ENCODE measurements around the gene CALD1.

Gene CALD1

GRCh38 chr7:134829380-134829986 is 50.0 kb downstream of the CALD1 start:
- no peak for DNase-seq

GRCh38 chr7:134831862-134832261 is 52.4 kb downstream of the CALD1 start:
- DNase-seq, result no peak

GRCh38 chr7:134832367-134832766 is 52.9 kb downstream of the CALD1 start:
- DNase-seq, result no peak

GRCh38 chr7:134834689-134835462 is 55.4 kb downstream of the CALD1 start:
- no peak for DNase-seq

GRCh38 chr7:134835463-134835823 is 56.0 kb downstream of the CALD1 start:
- no peak for DNase-seq

- DNase-seq, result no peak
Measured at GRCh38 chr7:134836447-134836846, 57.0 kb downstream of the CALD1 start.

- no peak for DNase-seq
Measured at GRCh38 chr7:134839298-134839697, 59.9 kb downstream of the CALD1 start.

GRCh38 chr7:134842062-134842461 is 62.6 kb downstream of the CALD1 start:
- no peak for DNase-seq

- DNase-seq, result no peak
Measured at GRCh38 chr7:134842886-134843430, 63.5 kb downstream of the CALD1 start.

GRCh38 chr7:134844200-134844599 is 64.8 kb downstream of the CALD1 start:
- DNase-seq, result no peak

- no peak for DNase-seq
Measured at GRCh38 chr7:134845461-134845860, 66.0 kb downstream of the CALD1 start.

GRCh38 chr7:134847851-134848588 is 68.6 kb downstream of the CALD1 start:
- no peak for DNase-seq

- DNase-seq, result no peak
Measured at GRCh38 chr7:134850066-134850465, 70.6 kb downstream of the CALD1 start.

- no peak for DNase-seq
Measured at GRCh38 chr7:134851141-134851540, 71.7 kb downstream of the CALD1 start.

- DNase-seq, result no peak
Measured at GRCh38 chr7:134852625-134853024, 73.2 kb downstream of the CALD1 start.

- DNase-seq, result no peak
Measured at GRCh38 chr7:134854816-134855215, 75.4 kb downstream of the CALD1 start.

GRCh38 chr7:134855442-134855841 is 76.0 kb downstream of the CALD1 start:
- no peak for DNase-seq

- peak in 1 of 5 donors; percentile 18 for DNase-seq
Measured at GRCh38 chr7:134856091-134856490, 76.7 kb downstream of the CALD1 start.

- DNase-seq, result no peak
Measured at GRCh38 chr7:134856691-134857090, 77.3 kb downstream of the CALD1 start.

- no peak for DNase-seq
Measured at GRCh38 chr7:134857958-134858357, 78.5 kb downstream of the CALD1 start.

- DNase-seq, result no peak
Measured at GRCh38 chr7:134859783-134860182, 80.3 kb downstream of the CALD1 start.

- peak in 2 of 5 donors; percentile 6 to 66 for DNase-seq
Measured at GRCh38 chr7:134865001-134865845, 85.8 kb downstream of the CALD1 start.

GRCh38 chr7:134866617-134867016 is 87.2 kb downstream of the CALD1 start:
- DNase-seq, result no peak

All from T-helper 1 cell (primary cell).